Caki2 (cell line): ENCODE data around the gene ZP4. TPM values are rescaled to one million over a fixed set of nuclear protein-coding genes. Genes with fewer than 3 reads are reported as not detected.

Experiments used
- DNase-seq: peaks from one replicate; pipeline ENCODE4 v3.0.0-alpha.2; 2015; ENCODE audit warnings: low read depth
- in situ Hi-C: cut with HindIII; loops from 2 replicates; pipeline ENCODE4 v1.10.0; 2016; ENCODE audit warnings: low sequenced_read_pairs, low pct_unique_long_range_greater_than_20kb, mixed read lengths
- total RNA-seq: library from RNA; depleted of rRNA; stranded (reverse); fragments of >200 nt; shearing (Covaris generic); gene quantifications from 2 replicates; pipeline ENCODE4 v1.2.3, GENCODE V29; 2014; ENCODE audit warnings: low replicate concordance; rRNA removed

ZP4 gene, protein sequence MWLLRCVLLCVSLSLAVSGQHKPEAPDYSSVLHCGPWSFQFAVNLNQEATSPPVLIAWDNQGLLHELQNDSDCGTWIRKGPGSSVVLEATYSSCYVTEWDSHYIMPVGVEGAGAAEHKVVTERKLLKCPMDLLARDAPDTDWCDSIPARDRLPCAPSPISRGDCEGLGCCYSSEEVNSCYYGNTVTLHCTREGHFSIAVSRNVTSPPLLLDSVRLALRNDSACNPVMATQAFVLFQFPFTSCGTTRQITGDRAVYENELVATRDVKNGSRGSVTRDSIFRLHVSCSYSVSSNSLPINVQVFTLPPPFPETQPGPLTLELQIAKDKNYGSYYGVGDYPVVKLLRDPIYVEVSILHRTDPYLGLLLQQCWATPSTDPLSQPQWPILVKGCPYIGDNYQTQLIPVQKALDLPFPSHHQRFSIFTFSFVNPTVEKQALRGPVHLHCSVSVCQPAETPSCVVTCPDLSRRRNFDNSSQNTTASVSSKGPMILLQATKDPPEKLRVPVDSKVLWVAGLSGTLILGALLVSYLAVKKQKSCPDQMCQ
- total RNA-seq: not detected in 2 replicates

GRCh38 chr1:237890822-237891221, at the start of gene ZP4:
Gene ZP4, minus strand, starts transcription at chr1:237890922. Its CDS starts 287 bp downstream, at chr1:237890635.
- in situ Hi-C loops: no loop called here
- no peak for DNase-seq

DNA sequence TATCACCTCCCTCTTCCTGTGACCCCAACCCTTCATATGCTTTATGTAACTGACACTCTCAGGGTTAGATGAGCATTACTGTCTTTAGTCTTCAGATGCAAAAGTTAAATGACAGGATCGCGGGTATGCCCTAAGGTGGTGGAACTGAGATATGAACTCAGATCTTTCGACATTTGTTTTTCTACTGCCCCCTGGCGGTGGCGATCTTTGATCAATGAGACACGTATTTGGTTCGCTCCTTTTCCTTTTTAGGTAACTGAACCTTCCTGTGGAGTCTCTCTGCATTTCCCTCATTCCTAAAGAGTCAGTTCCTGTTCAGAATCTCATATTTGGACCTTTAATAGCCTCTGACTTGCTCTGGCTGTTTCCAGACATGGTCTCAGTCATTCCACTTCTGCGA, 47.8 kb upstream of the ZP4 start:
- in situ Hi-C loops: no loop called here
- DNase-seq: no peak

DNA sequence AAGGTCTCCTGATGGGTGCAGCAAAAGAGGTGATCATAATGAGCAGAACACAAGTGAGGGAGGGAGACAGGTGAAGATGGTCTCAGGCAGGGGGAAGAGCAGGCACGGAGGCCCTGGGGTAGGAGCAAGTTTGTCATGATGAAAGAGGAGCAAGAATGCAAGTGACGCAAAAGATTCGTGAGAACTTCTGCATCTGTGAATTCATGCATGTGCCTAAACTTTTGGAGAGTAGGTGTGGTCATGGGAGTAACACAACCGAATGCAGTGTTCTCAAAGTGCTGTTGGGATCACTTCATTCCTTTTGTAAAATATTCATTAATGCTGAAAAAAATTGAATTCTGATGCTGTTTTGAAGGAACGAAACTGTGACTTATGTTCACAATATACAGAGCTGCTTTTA, 47.3 kb upstream of the ZP4 start:
- DNase-seq: no peak
- in situ Hi-C loops: no loop called here

GRCh38 chr1:237932816-237933215, 42.1 kb upstream of the ZP4 start:
- no peak for DNase-seq

DNA sequence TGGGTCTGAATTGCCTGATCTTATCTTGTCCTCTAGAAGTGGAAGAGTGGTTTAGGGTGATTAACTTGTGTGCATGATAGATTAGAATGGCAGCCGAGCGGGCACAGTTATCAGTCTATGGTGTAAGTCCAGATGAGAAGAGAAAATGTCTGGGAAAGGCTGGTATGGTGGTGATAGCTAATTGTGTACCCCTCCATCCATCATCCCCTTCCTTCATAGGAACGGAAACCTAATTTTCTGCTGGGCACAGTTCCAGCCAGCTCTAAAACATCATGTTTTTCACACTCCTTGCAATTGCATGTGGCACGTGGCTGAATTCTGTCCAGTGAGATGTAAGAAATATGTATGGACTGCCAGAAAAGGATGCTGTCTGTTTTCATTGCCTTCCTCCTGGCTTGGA, 40.9 kb upstream of the ZP4 start:
- no peak for DNase-seq
- in situ Hi-C loops: no loop called here

More at GRCh38 chr1:237932816-237933215, 42.1 kb upstream of the ZP4 start:
- in situ Hi-C loops: no loop called here

- DNase-seq: no peak
- in situ Hi-C loops: no loop called here
Observed at GRCh38 chr1:237927198-237927597, 36.5 kb upstream of the ZP4 start.

- in situ Hi-C loops: no loop called here
- no peak for DNase-seq
Observed at GRCh38 chr1:237921306-237921705, 30.6 kb upstream of the ZP4 start.

- in situ Hi-C loops: no loop called here
- no peak for DNase-seq
Observed at GRCh38 chr1:237913345-237913744, 22.6 kb upstream of the ZP4 start.

GRCh38 chr1:237911911-237912310, 21.2 kb upstream of the ZP4 start:
- in situ Hi-C loops: no loop called here
- DNase-seq: peak; percentile 26

- in situ Hi-C loops: no loop called here
- no peak for DNase-seq
Observed at GRCh38 chr1:237910834-237911233, 20.1 kb upstream of the ZP4 start.

- in situ Hi-C loops: no loop called here
- DNase-seq: no peak
Observed at GRCh38 chr1:237903961-237904360, 13.2 kb upstream of the ZP4 start.

DNA sequence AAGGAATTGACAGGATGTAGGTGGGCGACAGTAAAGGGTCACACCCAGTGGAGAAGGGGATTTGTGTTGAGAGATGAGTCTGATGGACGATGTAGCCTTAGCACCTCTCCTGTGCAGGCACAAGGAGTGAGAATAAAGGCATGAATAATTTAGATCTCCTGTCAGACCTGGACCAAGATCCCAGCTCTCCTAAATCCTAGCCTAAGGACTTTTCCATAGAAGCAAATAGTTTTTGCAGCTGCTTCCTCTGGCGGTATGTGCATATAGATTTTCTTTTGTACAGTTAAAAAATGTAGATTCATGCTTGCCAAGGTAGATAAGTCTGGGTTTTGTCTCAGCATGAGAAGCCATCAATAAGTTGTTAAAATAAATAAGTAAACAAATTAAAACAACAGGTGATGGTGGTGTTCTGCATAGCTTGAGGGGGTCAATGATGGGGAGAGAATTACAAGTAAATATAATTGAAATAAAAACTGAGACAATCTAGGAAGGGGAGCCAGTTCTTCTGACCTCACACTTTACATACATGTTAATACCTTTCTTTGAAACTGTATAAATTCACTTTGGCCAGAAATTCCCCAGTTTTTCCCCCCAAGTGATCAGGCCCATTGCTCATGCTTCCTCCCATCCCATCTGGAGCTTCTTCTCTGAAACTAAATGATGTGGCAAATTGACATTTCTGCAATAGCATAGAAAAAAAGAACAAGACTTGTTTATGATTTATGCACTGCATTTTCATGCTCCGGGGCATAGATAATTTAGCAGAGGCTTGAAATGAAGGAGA, 12.4 kb upstream of the ZP4 start:
- DNase-seq: no peak
- in situ Hi-C loops: no loop called here

DNA sequence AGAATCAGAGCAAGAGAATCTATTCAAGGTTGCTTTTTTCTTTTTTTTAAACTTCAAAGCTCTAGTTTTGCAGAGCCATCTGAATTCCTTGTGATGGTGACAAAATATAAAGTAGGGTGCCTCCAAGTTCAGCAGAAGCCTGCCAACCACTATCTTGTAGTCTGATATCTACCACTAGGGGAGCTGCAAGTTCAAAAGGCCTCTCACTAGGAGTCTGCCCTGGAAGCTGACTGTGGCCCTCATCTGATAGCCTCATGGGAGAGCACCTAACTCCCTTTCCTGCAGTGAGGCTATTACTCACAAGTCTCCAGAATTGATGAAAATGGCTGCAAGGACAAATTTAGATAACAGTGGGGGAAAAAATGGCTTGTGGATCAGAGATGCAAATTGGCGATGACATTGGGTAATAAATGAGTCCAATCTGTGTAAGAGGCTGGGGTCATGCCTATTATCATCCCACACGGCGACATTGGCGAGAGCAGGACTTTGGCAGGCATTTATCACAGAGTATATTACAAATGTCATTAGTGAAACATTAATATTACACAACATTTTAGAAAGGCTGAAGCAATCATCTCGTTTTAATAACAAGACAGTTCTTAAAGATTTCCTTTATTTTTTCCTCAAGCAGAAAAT, 10.7 kb upstream of the ZP4 start:
- peak; percentile 34 for DNase-seq
- in situ Hi-C loops: no loop called here

- in situ Hi-C loops: no loop called here
- no peak for DNase-seq
Observed at GRCh38 chr1:237895630-237896029, 4.9 kb upstream of the ZP4 start.

DNA sequence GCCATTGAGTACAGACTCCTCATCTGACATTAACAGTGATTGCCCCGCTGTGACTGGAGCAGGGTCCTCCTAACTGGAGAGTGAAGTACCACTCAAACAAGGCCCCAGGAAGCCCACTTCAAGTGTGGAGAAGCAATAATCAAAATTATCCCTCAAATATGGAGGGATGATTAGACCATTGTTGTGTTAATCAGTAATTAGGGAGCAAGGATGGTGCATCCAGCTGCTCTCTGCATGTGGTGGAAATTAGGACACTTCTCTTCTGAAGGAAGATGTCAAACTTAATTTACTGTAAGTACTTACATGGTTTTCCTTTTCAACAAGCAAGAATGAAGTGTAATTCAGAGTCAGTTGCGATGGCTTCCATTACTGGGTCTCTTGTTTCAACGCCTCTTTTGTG, 3.4 kb upstream of the ZP4 start:
- DNase-seq: no peak
- in situ Hi-C loops: no loop called here

DNA sequence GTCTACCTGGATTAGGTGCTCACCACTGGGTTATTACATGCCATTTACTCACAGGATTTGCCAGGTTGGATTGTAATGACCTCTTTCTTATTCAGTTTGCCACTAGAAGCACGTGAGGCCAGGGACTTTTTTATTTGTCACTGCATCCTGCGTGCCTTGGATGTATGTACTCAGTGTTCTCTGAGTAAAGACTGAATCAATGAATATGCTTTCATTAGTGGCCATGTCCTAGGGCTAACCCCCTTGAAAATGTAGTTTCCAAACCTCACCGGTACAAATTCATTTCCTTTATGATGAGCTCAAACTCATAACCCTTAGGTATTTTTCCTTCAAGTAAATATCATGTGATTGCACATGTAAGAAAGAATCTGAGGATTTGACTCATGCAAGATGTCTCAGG, 1.3 kb upstream of the ZP4 start:
- in situ Hi-C loops: no loop called here
- DNase-seq: no peak

DNA sequence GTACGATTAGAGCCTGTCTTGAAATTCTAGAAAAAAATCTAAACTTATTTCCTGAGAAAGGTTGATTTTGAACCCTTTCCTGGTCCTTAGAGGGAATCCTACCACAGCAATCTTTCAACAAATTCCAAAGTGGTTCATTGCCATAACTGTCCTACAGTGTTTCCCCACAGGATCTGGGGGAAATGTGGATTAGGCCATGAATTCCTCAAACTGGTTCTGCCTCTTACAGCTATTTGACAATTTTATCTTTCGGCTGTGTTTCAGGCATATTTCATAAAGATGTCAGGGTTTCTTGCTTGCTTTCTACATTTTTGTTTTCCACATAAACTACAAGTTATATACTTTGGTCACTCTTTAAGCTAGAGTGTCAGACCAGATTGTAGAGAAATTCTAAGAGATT, 544 bp upstream of the ZP4 start:
- DNase-seq: no peak
- in situ Hi-C loops: no loop called here

GRCh38 chr1:237890416-237890815, 306 bp downstream of the ZP4 start:
- in situ Hi-C loops: no loop called here
- no peak for DNase-seq

- DNase-seq: no peak
- in situ Hi-C loops: no loop called here
Observed at GRCh38 chr1:237888143-237888542, 2.6 kb downstream of the ZP4 start.
